CD4-positive, alpha-beta T cell treated with Interleukin-12 subunit alpha and Interleukin-12 subunit beta, for 1 hour (primary cell): ENCODE measurements around the gene SLC6A18.
A peak's percentile ranks its signal among the peaks of the same experiment; 100 is the strongest.
"Not testable (repeated sequence)": the region's sequence is repeated elsewhere in the genome, so short reads cannot be mapped to it uniquely, and the experiment has no call there.

Source experiments
- DNase-seq: peaks from one replicate; pipeline ENCODE4 v3.0.0-alpha.2; 2020

The SLC6A18 gene

DNA sequence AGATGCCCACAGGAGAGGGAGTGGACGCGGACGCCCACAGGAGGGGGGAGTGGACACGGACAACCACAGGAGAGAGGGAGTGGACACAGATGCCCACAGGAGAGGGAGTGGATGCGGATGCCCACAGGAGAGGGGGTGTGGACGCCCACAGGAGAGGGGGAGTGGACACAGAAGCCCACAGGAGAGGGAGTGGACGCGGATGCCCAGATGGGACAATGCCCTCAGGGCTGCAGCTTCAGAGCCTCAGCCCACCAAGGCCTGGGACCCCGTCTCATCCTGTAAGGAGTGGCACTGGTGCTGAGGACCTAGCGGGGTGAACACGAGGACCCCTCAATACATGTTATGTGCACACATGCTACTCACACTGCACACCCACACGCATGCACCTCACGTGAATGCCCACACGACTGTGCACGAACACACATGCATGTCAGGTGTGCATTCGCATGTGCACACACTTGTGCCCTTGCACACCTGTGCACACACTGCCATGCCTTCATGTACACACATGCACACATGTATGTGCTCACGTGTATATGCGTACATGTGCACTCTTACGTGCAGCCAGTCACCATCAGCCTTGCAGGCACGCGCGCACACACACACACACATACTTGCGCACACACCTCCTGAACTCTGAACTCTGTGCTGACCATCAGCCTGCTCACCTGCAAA, 34.8 kb downstream of the SLC6A18 start:
- DNase-seq, result no peak

DNA sequence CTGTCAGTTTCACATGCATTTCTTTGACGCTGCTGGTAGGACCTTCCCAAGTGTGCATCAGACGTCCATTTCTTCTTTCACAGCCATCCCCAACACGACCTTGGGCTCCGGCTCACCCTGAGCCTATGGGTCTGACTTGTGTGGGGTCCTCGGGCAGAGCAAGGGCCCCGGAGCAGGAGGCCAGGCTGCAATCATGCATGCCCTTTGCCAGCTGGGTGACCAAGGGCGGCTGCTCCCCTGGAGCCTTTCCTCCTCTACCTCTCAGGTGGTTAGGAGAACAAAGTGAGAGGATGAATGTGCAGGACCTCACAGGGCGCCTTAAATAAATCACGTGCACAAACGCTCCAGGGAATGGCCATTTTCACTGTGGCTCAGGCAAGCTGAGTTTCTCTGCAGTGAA, 36.5 kb downstream of the SLC6A18 start:
- DNase-seq, result no peak

DNA sequence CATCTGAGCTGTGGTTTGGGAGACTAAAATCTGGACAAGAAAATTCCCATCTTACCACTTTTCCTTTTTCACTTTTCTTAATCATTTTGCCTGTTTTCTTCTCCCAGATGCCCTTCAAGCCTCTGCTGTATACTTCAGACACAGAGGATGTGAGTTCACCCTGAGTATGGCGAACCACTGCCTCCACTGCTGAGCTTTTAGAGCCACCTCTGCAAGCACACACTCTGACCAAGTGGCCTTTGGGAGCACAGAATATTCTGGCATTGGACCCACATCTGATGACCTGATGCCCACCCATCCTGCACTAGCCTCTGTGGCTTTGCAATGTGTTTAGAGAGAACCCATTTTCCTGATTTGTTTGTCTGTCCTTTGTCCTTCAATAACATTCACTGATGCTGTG, 37.2 kb downstream of the SLC6A18 start:
- DNase-seq, result no peak

DNA sequence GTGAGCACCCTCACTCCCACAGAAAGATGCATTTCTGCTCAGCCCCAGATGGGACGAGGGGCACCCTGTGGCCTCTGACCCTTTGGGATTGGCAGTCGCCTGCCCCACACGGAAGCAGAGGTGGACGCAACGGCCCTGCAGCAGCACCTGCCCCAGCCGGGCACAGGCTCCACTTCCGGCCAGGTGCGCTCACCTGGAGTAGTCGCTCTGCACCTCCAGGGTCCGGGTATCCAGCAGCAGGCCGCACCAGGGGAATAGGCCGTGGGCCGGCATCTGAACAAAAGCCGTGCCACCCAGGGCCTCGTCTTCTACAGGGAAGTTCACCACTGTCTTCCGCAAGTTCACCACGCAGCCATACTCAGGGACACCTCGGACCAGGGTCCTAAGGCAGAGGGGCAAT, 39.0 kb downstream of the SLC6A18 start:
- no peak for DNase-seq

DNA sequence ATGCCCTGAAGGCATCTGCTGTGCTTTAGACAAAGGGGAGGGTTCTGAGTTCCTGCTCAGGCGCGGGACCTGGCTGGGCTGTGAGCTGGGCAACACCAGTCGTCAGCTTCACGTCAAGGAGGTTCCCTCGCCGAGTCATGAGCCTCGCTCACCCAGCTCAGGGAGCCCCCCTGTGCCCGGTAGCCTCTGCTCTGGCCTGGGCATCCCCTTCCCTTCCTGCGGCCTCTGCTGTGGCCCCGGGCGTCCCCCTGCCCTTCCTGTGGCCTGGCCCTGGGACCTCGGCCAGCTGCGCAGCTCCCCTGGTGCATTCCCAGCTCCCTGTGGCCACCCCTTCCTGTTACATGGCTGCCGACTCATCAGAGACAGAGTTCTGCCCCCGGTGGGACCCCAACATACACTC, 39.8 kb downstream of the SLC6A18 start:
- no peak for DNase-seq

DNA sequence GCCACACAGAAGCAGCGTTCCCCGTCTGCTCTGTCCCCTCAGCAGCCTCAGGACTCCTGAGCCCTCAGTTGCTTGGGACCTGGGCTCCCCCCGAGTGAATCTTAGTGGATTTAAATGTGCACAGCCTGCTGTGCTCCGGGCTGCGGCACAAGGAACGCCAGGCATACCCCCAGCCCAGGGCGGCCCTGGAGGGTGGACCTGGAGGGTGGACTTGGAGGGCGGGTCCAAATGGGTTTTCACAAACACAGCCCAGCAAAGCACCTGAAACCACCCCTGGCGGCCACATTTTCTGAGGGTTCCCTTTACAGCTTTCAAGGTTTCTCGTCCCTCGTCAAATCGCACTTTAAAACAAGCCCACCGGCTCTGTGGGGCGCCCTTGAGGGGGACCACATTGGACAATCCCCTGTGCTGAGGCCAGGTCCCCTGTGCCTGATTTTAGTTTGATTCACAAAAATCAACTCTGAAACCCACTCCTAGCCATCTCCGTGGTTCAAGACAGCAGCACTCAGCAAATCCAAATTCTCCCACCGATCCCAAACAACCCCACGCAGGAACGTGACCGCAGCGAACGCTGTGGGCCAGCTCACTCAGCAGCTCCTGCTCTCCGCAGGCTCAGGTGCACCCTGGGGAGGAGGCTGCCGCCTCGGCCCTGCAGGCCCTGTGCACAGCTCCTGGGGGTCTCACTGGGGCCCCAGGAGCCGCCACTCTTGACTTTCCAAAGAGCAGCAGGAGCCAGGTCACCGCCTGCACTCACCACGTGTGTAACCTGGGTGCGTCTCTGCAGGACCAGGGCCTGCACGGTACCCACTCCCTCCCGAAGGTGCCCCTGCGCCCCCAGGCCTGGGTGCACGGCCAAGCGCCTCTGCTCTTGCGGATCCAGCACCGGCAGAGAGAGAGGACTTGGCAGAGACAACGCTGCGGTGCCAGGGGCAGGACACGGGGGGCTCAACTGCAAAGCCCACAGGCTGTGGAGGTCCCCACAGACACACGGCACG, 40.6 kb downstream of the SLC6A18 start:
- DNase-seq, result no peak

DNA sequence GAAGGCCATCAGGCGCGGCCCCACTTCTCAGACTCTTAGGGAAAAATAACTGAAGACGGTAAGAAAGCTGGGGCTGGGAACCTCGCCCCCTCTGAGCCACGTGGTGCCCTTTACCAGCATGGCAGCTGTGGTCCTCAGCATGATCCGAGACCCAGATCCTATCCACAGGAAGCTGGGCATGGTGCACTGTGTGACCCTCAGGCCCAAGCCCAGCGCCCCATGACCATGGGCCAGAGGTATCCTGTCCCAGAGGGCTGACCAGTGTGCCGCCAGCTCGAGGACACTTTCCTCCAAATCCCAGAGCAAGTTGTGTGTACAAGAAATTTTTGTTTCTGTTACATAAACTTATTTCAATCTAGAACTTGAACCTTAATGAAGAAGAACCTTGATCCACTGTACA, 41.6 kb downstream of the SLC6A18 start:
- no peak for DNase-seq

DNA sequence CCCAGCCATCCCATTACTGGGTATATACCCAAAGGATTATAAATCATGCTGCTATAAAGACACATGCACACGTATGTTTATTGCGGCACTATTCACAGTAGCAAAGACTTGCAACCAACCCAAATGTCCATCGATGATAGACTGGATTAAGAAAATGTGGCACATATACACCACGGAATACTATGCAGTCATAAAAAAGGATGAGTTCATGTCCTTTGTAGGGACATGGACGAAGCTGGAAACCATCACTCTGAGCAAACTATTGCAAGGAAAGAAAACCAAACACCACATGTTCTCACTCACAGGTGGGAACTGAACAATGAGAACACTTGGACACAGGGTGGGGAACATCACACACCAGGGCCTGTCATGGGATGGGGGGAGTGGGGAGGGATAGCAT, 42.3 kb downstream of the SLC6A18 start:
- not testable (repeated sequence) for DNase-seq

DNA sequence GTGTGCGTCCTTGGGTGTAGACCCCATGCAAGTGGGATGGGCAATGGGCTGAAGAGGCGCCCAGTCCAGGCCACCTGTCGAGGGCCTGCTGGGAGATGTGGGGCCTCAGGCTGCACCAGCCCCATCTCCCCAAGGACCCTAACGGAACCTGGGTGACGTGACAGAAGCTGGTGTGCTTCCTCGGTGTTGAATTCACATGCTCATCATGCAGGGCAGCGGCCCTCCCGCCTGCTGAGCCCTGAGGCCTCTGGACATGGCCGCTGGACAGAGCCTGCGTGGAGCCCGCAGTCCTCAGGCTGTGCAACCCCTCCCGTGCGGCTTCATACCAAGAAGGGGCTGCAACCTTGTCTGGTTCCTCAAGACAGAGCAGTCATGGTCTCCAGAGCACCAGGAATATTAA, 42.9 kb downstream of the SLC6A18 start:
- DNase-seq, result no peak

DNA sequence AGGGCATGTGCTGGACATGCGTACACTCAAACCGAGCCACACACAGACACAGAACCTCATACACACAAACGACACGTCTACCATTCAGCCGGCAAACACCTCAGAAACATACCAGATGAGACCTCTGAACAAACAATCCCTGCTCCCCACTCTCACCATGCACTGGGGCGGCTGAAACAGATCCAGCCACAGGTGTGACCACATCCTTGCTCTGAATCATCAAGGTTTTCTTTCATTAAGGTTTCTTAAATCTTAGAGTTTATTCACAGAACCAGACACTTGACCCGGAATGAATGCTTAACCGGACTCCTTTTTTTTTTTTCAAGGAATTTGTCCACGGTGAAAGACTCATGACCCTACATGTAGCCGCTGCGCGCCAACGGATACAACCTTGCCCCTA, 43.5 kb downstream of the SLC6A18 start:
- DNase-seq, result peak; percentile 19

DNA sequence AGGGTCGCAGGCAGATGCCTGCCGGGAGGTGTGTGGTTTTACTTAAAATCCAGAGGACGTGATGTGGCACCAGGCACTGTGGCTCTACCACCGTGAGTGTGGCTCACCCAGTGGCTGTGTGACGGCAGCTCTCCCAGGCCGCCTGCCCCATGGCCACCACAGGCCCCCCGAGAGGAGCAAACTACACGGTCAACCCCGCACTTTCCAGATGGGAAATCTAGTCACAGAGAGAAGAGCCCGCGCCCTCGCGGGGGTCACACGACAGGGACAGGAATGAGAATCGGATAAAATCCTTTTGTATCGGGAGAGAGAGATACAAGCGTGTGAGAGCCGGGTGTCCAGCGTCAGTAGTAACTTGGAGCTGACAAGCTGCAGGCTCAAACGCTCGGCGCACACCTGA, 45.2 kb downstream of the SLC6A18 start:
- DNase-seq, result no peak

DNA sequence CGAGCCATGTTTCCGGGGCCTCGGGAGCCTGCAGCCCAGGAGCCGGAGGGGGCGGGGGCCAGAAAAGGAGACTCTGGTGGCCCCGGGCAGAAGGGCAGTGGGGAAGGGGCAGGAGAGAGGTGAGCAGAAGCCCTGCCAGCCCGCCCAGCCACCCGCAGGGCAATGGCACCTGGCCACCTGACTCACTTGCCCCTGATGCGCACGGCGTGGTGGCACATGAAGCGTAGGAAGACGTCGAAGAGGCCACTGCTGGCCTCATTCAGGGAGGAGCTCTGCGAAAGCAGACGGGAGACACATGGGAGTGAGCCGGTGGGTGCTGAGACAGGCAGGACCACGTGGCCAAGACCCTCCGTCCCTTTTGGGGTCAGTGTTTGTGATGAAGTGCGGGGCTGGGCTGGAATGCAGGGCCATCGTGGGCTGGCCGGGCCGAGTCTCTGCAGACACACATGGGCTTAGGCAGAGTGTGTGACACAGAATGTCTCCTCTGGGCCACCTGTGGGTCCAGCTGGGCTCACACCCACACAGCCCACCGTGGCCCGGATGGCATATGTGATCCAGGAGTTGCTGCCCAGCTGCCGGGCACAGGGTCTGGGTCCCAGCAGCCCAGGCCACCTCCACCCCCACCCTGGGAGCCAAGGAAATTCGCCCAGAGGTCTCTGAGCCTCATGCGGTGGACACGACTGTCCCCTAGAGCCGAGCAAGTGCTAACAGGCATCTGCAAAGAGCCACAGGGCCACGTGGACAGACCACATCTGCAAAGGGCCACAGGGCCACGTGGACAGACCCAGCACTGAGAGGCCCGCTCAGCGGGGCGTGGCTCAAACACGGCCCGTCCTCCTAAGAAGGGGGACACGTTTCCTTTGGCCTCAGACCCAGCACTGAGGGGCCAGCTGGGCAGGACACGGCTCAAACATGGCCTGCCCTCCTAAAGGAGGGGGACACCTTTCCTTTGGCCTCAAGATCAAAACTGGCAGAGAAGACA, 46.0 kb downstream of the SLC6A18 start:
- DNase-seq, result no peak

DNA sequence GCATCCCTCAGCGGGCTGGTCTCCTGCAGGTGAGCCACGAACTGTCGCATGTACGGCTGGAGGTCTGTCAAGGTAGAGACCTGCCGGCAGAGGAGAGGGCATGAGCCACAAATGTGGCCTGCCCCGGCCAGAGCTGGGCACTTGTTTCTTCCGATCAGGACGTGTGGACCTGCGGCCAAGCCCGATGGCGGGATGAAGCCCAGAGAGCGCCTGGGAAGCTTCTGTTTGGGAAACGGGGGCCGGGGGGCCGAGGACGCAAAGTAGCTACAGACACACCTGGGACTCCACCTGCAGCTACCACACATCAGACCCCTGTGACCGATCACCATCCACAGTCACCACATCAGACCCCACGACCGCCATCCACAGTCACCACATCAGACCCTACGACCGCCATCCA, 47.0 kb downstream of the SLC6A18 start:
- DNase-seq, result no peak

DNA sequence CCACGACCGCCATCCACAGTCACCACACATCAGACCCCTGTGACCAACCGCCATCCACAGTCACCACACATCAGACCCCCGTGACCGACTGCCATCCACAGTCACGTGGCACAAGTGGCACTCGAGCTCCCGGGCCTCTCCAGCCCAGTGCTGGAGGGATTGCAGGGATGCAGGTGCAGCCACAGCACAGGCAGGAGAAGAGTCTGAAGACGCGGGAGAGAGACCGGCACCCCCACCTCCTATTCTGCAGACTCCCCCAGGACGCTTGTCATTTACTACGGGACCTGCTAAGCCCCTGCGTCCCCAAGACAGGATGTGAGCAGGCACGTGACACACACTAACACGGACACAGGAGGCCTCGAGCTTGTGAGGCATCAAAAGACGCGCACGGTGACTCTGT, 48.6 kb downstream of the SLC6A18 start:
- DNase-seq, result no peak

DNA sequence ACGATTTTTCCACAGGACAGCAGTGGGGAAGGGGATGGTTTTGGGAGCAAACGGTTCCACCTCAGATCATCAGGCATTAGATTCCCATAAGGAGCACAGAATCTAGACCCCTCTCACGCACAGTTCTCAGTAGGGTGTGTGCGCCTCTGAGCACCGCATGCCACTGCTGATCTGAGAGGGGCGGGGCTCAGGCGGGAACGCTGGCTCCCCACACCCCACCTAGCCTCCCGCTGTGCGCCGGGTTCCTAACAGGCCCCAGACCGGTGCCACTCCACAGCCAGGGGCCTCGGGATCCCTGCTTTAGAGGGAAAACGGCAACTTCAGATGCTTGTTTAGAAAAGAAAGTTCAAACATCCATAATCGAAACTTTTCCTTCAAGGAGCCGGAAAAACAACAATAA, 49.3 kb downstream of the SLC6A18 start:
- no peak for DNase-seq

DNA sequence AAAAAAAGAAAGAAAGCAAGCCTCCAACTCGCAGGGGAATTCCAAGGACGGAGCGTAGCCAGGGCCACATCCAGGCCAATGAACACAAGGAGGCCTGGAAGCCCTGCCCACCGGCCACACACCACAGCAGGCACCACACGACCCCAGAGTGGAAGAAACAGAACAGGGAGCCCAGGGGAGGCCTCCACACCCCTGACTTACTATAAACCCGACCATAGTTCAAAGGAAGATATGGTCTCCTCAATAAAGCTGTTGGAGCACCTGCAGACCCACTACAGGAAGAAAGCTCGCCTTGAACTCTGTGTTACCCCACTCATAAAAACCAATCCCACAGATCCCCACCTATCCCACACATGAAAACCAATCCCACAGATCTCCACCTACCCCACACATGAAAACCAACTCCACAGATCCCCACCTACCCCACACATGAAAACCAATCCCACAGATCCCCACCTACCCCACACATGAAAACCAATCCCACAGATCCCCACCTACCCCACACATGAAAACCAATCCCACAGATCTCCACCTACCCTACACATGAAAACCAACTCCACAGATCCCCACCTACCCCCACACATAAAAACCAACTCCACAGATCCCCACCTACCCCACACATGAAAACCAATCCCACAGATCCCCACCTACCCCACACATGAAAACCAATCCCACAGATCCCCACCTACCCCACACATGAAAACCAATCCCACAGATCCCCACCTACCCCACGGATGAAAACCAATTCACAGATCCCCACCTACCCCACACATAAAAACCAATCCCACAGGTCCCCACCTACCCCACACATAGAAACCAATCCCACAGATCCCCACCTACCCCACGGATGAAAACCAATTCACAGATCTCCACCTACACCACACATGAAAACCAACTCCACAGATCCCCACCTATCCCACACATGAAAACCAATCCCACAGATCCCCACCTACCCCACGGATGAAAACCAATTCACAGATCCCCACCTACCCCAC, 50.5 kb downstream of the SLC6A18 start:
- not testable (repeated sequence) for DNase-seq

DNA sequence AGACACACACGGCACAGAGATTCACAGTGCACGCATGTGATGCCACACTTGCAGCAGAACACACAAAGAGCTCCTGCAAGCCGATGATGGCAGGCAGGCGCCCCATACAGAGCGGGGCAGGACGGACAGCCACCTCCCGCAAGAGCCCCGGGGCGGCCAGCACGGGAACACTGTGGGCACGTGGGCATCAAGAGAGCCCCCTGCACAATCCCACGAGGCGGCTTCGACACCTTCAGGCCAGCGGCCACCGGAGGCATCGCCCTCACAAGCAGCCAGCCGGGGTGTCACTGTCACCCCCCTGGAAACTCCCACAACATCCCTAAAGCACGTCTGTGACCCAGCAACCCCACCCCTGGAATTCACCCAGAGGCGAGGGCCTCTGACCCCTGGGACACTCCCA, 51.7 kb downstream of the SLC6A18 start:
- no peak for DNase-seq

DNA sequence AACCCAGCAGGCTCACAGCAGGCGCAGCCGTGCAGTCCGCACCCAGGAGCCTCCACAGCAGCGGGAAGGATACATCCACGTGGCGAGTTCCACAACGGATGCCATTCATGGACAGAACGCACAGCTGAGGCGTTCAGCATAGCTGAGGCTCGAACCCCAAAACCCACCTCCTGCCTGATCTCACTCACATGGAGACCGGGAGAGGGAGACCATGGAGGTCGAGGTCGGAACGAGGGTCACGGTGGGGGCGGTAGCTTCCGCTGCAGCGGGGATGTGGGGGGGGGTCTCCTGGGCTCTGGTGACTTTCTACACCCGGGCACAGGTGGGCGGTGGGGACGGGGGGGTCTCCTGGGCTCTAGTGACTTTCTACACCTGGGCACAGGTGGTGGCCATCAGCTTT, 52.1 kb downstream of the SLC6A18 start:
- no peak for DNase-seq

DNA sequence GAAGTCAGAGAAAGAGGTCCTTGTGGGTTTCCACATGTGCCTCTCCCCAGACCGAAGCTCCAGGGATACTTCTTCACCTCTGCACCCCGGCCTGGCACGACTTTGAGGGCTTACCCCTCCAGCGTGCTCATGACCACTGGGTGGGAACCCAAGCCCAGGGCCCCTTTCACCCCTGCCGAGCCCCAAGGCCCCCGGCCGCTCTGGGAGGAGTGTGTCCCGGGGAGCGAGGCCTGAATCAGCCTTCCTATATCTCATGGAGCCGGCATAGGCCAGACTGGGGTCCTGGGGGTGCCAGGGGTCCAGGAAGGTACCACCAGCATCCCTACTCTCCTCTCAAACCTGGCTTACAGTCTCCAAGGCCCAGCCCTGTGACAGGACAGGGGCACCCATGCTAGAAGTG, 52.6 kb downstream of the SLC6A18 start:
- no peak for DNase-seq

DNA sequence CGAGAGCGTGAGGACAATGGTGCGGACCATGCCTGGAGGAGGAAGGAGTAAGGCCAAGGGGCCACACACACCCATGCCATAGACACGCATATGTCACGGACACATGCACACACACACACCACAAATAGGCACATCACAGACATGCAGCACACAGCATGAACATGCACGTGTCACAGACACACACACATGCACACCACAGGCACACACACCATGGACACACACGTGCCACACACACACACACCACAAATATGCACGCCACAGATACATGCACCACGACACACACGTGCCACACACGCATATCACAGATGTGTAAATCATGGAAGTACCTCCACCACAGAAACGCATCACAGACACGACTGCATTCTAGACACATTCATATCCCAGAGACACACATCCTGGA, 53.0 kb downstream of the SLC6A18 start:
- DNase-seq, result no peak

DNA sequence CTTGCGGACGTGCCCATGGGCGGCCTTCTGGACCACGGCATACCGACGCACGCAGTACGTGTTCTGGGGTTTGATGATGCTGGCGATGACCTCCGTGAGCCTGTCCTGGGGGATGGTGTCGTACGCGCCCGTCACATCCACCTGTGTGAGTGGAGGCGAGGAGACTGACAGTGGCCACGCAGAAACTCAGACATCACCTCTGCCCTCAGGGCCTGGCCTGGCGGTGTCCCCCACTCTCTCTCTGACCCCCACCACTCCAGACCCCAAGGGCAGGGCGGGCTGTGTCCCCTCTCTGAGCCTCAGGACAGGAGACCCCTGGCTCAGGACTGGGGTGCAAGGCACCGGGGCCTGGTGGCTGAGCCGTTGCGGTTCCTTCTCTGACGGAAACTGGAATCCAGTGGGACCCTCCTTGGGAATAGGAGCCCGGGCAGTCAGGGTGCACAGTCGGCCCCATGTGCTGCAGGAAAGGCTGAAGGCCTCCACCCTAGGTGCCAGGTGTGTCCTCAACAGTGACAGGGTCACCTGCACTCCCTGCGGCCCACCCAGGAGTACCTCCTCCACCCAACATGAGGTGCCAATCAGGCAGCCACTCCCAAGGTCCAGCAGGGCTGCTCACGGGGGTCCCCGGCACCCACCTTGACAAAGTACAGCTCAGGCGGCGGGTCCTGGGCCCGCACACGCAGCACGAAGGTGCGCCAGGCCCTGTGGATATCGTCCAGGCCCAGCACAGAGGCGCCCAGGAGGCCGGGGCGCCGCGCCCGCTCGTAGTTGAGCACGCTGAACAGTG, 53.7 kb downstream of the SLC6A18 start:
- DNase-seq, result no peak
